Right kidney (tissue), 1 donor: ENCODE measurements around the gene SH3RF1.

Experiments used
- DNase-seq: peaks from one replicate; pipeline ENCODE4 v3.0.0-alpha.2; 2016

SH3RF1 gene

DNA sequence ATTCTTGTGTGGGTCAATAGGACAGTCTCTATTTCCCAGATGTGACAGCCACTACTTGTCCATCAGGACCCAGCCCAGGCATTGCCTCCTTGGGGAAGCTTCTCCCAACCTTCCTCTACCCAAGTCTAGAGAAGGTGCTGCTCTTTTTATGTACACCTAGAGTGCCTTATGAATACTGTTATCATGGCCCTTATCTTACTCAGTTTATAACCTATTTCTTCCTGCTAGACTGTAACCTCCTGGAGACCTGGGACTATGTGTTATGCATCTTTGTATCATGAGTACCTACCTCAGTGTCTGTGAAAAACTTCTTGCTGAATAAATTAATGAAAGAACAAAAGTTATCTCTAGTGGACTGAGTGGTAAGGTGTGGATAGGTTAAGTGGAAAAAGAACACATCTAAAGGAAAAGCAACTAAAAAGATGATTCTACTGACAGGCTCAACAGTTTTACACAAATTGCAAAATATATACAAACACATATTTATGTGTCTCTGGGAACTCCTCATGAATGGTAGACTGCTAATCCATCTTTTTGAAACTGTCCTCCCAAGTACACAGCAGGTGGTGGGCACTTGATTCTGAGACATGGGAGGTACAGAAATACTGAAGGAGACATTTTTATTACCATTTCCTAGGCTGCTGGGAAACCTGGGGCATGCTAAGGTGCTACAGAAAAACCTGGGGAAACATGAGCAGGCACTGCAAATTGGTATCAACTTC lies 106.6 kb downstream of the SH3RF1 start:
- no peak for DNase-seq

GRCh38 chr4:169163495-169163894 lies 107.3 kb downstream of the SH3RF1 start:
- no peak for DNase-seq

DNA sequence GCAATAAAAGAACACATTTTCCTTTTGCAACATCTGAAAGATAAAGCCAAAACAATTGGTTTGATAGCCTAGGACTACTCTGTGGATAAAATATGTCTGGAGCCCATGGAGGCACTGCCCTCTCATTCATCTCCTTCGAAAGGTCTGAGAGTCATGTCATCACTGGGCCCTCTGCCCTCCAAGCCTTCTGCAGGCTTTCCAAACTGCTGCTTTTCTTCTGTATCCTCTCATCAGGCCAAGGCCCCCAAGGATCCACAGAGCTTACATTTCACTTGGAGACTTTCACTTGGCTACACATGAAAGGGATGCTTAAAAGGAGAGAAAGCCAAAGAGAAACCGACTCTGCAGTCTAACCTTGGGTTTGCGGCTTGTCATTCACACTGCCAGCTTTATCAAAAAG lies 109.9 kb downstream of the SH3RF1 start:
- no peak for DNase-seq

DNA sequence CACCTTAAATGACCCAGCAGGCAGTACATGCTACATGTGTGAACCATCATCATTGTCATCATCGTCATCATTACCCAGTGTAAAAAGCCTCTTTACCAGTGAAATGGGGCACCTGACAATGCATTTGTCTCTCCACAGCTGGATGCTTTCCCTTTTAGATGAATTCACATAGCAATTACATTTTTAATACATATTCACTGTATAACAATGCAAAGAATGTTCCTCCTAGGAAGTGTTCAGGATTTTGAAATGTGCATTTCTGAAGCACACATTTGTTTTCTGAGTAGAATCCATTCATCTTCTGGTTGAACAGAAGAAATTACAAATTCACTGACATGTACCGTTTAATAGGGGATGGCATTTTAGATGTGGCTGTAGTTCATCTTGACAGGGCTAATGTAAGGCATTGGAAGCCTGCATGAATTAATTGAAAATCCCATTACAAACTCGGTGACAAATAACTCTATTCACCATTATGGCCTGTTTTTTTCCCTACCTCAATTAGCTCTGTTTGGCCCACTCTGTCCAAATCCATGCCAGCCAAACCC lies 111.1 kb downstream of the SH3RF1 start:
- no peak for DNase-seq

DNA sequence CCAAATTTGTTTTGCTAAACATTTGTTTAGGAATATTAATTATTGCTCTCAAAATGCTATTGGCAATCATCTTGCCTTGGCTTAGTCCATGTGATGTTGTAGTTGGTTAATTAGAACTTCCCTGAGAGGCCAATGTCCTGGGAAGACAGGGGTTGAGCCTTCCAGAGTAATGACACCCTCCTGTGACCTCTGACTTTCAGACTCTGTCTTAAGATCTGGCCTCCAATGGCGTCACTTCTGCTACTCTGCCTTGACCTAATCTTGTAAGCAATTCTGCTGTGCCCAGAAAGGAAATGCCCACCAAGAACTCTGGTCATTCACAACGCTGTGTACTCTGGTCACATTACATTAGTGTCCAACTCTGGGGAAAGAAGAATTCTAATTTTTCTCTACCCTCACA lies 111.9 kb downstream of the SH3RF1 start:
- DNase-seq: no peak

DNA sequence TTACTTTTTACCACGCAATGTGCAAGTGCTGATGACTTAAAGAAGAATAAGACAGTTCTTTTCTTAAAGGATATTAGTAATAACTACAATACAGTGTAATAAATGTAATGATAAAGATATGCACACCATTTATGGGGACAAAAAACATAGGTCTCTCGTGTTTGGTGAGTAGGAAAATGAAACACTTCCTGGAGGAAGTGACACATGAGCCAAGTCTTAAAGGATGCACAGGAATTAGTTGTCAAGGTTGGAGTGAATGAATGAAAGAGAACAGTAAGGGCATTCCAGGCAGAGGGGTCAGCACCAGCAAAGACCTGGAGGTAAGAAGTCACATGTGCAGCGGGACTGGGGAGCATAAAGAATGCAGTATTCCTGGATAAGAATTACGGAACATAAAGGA lies 112.7 kb downstream of the SH3RF1 start:
- DNase-seq: no peak

- no peak for DNase-seq
Observed at GRCh38 chr4:169156392-169156791, 114.4 kb downstream of the SH3RF1 start.

DNA sequence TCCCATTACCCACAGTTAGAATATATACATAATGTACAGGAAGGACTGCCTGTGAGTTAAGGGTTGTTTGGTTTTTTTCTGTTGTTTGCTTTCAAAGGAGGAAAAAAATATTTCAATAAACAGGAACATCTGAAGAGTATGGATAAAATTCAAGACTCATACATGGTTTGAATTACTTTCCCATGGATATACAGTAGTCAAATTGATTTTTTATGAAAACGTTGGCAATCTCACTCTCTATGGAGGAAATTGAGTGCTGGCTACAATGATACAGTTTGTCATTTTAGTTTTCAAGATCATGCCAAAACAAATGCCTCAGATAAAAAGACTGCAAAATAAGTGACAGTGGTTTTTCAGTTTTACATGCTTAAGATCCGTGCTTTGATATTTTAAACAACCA lies 116.6 kb downstream of the SH3RF1 start:
- no peak for DNase-seq

GRCh38 chr4:169153481-169154087 lies 117.2 kb downstream of the SH3RF1 start:
- no peak for DNase-seq

- no peak for DNase-seq
Observed at GRCh38 chr4:169152899-169153298, 117.9 kb downstream of the SH3RF1 start.

- no peak for DNase-seq
Observed at GRCh38 chr4:169152098-169152497, 118.7 kb downstream of the SH3RF1 start.

DNA sequence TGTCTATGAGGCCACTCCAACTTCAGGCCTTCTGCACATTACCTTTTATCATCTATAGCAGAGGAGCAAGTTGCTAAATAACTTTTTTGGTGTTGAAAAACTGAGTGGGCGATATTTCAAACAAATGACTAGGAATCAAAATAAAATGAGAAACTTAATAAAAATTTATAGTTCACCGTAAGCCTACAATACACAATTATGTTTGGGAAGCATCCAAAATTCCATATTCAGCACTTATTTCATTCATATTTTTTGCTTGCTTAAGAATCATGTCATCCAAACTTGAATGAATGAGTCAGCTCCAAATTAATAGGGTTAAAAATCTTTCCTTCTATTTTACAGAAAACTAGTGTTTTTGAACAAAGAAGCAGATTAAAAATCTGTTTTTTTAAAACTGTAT lies 119.1 kb downstream of the SH3RF1 start:
- no peak for DNase-seq

- no peak for DNase-seq
Observed at GRCh38 chr4:169150806-169151205, 120.0 kb downstream of the SH3RF1 start.

- no peak for DNase-seq
Observed at GRCh38 chr4:169148885-169149284, 121.9 kb downstream of the SH3RF1 start.

DNA sequence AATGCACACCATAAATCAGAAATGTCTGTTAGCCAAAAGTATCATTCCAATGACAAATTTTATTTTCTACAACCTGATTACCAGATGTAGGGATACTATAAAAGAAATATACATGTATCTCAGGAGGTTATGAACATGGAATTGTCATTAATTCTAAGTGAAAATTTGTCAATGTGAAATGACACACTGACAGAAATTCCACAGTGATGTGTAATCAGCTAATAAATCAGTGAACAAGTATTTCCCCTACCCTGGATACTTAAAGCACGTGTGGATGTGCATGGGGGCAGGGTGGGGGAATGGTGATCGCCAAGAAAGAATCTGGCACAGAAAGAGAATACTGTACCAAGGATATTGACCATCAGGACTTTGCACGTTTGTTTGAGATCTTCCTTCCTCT lies 123.6 kb downstream of the SH3RF1 start:
- DNase-seq: no peak

GRCh38 chr4:169144061-169144600 lies 126.6 kb downstream of the SH3RF1 start:
- no peak for DNase-seq

DNA sequence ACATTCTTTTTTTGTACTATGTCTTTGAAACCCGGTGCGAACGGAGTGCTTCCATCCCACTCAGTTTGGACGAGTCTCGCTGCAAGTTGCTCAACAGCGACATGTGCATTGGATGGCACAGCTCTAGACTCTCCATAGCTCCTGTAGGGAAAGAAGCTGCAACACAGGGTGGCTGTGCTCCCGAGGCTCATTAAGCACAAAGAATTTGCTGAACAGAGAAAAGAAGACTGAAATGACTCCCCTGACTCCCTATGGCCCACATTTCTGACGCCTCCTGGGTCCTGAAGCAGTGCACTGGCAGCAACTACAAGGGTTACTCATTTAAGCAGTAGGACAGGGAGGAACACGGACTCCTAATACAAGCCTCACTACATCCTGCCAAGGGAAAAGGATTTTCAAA lies 127.4 kb downstream of the SH3RF1 start:
- DNase-seq: peak; percentile 30

- DNase-seq: no peak
Observed at GRCh38 chr4:169142906-169143305, 127.8 kb downstream of the SH3RF1 start.

- DNase-seq: no peak
Observed at GRCh38 chr4:169142391-169142790, 128.4 kb downstream of the SH3RF1 start.

DNA sequence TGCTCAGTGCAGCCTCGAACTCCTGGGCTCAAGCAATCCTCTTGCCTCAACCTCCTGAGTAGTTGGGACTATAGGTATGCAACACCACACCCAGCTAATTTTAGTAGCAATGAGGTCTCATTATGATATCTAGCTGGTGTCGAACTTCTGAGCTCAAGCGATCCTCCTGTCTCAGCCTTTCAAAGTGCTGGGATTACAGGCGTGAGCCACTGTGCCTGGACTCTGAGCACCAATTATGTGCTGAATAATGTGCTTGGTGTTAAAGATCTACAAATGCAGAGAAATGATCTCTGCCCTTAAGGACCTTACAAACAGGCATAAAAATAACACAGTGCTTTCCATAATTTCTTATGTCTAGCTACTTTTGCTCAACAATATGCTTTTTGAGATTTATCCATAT lies 131.7 kb downstream of the SH3RF1 start:
- DNase-seq: no peak

DNA sequence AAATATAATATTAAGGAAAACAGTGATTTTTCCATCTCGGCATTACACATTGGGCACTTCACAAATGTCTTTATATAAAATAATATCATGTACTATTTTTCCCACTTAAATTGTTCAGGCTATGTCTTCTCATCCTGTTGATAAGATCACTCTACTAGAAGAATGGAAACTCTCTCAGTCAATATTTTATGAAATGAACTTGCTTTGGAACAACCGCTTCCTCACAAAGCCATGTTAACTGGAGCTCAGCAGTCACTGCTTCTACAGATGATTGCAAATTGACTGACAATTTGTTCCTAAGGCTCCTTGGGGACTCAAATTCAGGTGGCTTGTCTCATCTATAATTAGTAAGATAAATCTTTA lies 133.2 kb downstream of the SH3RF1 start:
- no peak for DNase-seq

DNA sequence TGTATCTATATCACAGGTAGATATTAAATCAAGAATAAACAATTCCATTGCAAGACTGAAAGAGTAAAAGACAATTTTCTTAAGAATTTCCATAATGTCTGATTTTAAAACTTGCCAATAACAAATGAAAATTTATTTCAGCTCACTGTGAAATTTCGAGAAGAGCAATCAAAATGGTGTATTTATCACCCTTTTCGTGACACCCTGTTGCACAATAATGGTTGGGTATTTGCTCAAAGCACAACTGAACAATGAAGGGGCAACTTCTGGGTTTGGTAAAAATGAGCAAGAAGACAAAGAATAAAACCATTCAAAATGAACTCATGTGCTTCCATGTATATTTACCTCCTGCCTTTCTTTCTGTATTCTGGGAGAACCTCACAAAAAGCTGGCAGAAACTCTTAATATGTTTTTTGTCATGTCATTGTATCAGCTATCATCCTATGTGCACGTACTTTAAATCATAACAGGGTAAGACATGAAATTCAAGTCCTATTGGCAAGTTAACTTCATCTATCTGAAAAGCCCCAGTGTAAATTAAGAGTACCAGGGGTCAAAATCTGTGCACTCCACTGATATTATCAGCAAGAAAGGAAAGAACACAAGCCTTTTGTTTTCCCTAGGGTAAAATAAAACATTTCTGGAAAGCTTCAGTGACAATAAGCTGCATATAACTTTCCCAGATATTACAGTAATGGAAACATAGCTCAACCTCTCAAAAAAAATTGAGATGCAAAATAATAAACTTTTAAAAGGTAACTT lies 133.8 kb downstream of the SH3RF1 start:
- DNase-seq: no peak

DNA sequence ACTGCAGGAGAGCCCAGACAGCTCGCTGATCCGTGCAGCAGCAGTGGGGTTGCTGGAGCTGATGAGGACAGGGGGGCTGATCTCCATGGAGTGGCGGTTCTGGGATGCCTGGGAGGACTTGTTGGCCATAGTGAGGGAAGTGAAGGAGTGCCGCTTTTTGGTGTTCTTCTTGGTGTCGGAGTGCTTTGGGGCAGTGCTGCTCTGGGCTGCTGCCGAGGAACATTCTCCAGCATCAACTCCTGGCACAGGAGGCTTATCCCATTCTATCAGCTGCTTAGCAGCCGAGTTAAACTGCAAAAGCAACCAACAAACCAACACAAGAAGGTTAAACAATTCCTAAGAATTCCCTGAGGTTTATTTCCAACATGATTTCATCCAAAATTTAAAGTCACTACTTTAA lies 134.4 kb downstream of the SH3RF1 start:
- DNase-seq: no peak
